ENCODE measurements around the gene COL16A1.

The COL16A1 gene

DNA sequence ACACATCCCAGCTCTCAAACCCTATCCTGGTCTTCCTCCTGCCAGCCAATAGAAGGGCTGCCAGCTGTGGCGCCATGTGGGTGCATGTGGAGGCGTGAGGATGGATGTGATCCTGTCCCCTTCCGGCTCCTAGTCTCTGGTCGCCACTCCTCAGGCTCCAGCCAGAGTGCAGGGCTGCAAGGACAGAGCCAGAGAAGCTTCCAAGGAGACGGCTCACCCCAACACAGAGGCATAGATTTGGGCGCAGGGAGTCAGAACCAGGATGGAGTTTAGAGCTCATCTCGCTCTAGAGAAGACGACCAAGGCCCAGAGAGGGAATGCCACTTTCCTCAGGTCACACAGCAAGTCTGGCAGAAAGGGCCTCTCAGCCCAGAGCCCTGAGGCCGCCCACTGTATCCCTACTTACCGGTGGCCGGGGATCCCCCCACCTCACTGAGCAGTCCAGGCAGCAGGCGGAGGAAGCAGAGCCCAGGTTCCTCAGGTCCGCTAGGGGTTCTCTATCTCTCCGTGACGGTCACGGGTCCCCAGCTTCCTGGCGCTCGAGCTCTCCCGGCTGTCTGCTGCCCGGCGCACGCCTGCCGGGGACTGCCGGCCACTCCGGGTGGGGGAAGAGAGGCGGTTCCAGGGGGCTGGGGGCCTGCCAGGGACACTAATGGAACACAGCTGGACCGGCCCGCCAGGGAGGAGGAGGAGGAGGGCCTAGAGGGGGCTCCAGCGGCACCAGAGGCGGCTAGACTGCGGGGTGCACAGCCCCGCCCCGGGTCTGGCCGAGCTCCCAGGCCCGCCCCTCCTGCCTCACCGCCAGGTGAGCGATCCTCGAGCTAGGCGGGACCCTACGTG lies at the start of gene COL16A1:
Gene COL16A1, minus strand, starts transcription at position 587 of the 840 bp plus-strand sequence. CDS start 1,824 bp downstream, outside the sequence.
- DNase-seq (ENCODE audit: low read depth in 3 of 3), result no peak

DNA sequence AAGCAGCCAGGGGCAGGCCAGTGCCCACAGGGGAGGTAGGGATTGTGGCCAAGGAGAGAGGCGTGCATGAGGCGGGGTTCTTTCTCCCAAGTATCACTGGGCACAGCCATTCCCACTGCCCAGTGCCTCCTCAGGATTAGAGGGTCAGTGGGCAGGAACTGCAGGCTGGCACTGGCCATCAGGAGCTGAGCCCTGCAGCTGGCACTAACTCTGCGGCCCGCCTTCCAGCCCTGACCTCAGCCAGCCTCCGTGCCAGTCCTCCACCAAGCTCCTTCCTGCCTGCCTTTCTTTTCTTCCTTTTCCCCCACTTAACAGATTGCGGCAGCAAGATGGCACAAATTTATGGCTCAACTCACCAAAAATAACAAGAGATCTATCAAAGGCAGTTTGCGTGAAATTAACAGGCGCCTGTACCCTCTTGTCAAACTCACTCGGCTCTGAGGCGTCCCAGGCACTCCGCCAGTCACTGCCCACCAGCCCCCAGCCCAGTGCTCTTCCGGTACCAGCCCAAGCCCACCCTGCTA lies 49.2 kb upstream of the COL16A1 start:
- DNase-seq (ENCODE audit: low read depth in 3 of 3), result no peak

DNA sequence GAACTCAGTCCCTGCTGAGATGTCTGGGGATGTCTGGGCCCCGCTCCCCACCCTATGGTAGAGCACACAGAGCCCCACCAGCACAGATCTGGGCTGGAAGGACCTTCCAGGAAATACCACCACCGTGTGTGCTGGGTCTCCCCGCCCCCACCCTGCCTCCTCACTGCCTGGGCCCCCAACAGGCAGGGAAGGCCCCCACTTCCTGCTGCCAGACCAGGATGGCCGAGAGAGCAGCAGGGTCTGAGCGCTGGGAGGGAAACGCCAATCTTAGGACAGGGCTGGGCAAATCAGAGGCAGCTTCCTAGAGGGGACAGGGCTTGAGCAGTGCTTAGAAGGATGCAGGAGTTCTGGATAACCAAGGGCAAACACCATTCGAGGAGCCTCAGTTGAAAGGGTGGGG lies 48.4 kb upstream of the COL16A1 start:
- DNase-seq (ENCODE audit: low read depth in 3 of 3), result no peak

DNA sequence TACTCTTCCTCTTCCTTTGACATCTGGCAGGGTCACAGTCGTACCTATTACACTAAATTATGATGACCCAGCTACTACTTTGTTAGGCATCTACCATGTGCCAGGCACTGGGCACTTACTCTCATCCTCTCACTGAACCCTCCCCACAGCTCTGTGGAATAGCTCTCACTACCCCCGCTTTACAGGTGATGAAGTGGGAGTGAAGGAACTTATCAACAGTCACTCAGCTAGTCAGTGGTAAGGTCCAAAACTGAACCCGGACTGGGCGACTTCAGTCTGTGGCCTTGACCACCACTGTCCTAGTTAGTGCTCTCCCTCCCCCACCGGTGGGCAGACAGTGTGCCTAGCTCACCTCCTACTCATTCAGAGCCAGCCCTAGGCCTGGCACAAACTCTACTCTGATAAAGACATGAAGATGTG lies 48.0 kb upstream of the COL16A1 start:
- no peak for DNase-seq (ENCODE audit: low read depth in 3 of 3)

DNA sequence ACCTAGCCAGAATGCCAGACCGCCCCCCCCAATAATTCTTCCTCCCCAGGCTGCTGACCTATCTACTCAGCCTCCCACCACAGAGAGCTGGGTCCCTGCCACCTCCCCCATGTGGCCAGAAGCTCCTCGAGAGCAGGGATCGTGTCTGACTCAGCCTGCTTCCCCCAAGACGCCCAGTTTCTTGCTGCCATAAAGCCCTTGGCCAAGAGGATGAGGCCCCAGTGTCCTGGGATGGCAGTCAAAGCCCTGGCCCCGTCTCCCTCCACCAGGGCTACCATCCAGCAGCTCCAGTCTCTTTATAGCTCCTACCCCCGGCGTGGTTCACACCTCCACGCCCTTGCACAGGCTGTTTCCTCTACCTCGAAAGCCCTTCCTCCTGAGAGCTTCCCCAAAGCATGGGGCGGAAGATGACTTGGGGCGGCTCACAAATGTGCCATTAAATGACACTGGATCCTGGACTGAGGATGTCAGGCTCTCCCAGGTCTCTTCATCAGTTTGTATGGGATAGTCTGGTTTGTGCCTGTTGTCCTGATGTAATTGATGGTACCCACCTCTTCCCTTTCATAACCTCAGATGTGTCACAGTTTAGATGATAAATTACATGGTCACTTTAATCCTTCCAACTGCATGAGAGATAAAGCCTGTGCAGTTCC lies 47.2 kb upstream of the COL16A1 start:
- DNase-seq (ENCODE audit: low read depth in 3 of 3), result no peak

DNA sequence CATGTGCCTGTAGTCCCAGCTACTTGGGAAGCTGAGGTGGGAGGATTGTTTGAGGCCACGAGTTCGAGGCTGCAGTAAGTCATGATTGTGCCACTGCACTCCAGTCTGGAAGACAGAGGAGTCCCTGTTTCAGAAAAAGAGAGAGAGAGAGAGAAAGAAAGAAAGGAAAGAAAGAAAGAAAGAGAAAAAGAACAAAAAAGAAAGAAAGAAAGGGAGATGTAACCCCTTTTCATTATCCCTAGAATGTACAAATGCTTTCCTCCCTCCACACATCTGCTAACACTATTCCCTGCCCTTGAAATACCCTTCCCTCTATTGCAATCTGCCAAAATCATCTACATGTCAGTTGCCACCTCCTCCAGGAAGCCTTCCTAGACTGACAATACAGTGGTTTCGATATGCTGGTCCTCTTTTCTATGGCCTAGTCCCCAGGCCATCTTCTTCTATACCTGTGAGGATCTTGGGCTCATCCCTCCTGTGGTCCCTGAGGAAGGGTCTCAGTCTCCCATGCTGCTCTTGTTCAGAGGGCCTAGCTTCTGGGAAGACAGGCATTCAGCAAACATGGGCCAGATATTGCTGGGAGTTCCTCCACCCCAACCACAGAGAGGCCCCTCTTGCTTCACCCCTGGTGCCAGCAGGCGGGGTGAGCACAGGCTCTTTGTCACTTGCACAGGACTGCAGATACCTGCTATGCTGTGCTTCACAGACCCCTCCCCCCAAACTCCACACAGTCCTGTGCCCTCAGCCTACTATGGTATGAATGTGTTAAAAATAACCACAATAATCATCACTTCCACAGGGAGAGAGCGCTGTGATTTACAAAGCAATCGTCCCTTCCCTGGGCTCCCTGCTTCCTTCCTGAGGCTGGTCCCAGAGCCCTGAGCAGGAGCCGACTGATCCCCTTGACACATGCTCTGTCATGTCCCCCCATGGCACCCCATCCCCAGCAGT lies 46.2 kb upstream of the COL16A1 start:
- DNase-seq (ENCODE audit: low read depth in 3 of 3), result no peak

DNA sequence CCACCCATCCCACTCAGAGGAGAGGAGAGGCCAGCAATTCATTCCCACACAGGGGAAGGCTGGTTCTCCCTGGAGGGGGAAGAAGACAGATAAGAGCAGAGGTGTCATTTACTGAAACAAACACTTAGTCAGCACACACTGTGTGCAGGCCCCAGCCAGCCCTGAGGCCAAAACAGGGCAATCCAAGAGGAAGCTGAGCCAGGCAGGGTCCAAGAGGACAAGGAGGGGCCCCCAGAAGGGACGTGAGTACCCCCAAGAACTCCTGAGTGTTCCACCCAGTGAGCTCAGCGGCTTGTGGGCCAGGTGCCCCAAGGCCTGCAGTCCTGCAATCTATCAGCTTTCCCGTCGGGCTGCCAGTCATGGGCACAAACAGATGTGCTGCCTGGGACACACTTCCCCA lies 44.5 kb upstream of the COL16A1 start:
- no peak for DNase-seq (ENCODE audit: low read depth in 3 of 3)

DNA sequence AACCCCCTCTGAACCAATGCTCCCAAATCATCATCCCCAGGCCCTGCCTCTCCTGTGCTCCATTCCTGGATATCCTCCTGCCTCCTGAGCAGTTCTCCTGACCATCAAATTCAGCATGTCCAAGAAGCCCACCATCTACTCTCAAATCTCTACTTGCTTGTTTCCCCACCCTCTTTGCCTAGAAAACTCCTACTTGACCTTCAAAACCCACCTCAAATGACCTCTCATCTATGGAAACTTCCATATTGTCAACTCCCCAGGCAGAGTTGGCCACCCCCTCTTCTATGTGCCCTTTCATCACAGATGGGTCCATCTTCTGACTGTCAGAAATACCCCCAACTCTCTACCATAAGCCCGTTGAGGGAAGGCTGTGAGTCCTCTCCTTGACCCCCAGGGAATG lies 43.5 kb upstream of the COL16A1 start:
- DNase-seq (ENCODE audit: low read depth in 3 of 3), result no peak

DNA sequence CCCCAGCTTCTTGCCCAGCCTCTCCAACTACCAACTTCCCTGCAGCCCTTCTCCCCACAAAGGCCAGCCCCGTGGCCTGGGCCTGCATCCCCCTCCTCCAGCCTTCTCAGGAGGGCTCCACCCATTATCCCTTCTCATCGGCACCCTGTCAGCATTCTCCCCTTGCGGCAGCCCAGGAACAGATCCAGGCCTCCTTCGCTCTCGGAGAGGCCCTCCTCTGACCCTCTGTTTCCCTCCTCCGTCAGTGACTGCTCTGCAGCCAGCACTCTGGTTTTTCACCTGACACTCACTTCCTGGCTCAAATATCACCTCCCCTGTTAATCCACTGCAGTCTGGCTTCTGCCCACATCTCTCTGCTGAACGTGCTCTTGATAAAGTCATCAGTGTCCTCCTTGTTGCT lies 42.9 kb upstream of the COL16A1 start:
- DNase-seq (ENCODE audit: low read depth in 3 of 3), result no peak

DNA sequence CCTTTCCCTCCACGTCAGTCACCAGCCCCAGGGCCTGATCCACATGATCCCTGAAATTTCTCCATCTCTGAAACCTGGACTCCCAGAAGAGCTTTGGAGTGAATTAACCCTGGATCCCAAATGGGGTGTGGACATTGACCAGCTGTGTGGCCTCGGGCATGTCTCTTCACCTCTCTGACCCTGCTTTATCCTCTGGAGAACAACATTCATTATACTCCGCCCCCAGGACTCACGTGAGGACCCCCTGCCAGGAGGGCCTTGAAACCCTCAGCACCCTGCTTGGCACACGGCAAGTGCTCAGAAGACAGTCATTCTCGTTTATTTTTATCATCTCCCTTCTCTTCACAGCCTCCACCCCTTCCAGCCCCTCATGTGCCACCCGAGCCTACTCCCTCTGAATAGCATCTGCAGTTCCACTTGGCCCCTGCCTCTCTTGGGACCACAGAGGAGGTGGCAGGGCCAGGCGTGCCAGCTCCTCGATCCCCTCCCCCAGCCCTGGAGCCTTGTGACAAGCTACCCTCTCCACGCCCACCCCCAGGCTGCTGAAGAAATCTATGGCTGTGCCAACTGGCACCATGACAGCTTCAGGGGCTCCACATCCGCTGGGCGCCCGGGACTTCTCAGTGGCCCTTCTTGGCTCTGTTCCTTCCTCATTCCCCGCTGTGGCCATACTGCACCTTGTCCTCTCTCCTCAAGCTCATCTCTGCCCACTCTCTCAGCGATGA lies 42.3 kb upstream of the COL16A1 start:
- no peak for DNase-seq (ENCODE audit: low read depth in 3 of 3)

DNA sequence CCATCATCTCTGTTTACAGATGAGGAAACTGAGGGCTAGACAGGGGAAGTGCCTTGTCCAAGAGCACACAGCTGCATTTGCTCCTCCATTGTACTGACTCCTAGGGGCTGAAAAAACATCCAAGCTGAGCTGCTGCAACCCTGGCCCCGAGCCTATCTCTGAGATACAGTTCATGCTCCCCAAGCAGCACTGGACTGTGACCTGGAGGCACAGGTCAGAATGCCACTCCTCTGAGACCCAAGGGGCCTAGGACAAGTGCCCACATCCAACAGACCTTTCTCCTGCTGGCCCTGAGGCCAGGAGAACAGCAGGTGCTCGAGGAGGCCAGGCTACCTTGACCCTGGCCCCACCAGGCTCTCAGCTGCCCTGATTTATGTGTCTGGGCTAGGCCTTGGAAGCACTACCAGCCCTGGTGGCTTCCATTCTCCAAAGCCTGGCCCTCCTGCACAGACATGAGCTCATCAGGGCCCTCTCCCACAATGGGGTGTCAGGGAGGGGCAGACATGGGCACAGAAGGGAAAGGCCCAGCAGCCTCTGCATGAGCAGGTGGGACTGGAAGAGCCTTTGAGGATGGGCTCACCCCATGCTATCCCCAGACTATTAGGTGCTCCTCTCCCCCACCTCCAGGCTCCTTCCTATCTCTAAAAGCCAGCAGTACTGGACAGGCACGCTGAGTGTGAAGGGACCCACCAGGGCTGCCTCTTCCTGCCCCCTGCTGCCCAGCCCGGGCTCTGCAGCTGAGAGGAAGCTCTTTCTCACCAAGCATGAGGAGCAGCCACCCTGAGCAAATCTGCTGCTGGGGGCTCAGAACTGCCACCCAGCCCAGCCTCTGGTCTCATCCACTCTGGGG lies 41.5 kb upstream of the COL16A1 start:
- DNase-seq (ENCODE audit: low read depth in 3 of 3), result peak in 2 of 3 experiments; percentile 25 to 56

DNA sequence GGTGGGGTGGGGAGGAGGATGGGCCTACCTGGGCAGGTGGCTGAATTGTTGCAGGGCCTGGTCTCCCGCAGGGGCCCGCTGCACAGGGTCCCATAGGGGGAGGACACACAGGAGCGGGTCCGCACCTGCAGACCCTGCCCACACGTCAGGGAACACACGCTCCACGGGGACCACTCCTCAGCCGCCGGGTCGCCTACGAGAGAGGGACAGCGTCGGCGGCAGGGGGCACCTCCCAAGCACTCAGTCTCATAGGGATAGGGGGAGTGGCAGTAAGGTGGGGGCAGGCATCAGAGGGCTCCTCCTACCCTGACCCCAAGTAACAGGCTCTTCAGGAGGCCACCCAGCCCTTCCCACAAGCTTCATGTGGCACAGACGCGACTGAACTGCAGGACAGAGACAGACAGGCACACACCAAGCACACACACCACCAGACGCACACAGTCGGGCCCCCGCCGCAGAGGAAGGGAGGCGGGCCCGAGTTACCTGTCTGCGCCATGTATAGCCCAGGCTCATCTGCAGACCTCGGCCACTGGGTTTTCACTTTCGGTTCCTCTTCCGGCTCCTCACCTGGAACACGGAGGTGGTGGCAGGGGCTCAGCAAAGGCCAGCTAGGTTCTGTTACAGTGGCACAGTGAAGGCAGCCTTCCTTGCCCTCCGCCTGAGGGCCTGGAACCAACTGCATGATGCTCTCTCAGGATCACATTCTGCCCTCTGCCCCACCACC lies 40.5 kb upstream of the COL16A1 start:
- DNase-seq (ENCODE audit: low read depth in 3 of 3), result no peak

DNA sequence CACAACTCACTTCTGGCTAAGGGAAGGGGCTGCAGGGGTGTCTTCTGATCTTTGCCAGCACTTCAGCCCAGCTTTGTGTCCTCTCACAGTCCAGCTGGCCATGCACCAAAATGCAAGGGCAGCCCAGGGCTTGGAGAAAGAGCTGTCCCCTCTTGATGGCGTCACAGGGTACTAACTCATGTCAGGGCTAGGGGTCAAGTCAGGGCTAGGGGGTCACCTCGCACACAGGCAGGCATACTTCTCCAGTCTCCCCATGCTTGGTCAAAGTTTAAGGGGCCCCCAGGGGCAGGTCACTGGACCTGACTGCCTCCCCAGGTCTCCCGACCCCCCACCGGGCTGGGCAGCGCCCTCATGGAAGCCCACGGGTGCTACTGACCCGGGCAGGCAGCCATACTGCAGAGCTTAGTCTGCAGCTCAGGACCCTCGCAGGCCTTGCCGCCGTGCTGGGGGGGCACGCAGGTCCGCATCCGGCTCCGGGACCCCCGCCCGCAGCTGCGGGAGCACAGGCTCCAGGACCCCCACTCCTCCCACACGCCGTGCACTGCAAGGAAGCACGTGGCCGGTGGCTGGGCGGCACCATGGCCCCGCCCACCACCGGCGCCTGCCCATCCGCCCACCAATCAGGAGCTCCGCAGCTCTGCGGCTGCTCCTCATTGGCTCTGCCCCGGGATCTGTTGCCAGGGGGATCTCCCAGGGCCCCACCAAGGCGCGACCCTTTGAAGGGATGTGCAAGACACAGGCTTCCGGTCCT lies 38.8 kb upstream of the COL16A1 start:
- DNase-seq (ENCODE audit: low read depth in 3 of 3), result no peak

DNA sequence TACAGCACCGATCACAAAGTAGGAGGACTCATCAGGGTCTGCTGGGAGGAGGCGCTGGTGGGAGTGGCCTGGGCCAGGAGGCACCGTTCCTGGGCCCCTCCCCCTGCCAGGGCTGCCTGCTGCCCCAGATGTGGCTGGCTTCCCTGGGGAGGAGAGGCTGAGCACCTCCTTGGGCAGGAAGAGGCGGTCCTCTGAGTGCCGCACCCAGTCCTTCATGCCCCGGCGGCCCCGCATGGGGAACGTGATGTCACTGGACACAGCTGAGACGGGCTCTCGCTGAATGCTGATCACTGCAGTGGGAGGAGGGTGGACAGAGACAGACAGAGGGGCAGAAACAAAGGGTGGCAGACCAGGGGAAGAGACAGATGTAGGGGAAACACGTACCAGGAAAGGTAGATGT lies 35.5 kb upstream of the COL16A1 start:
- peak in 1 of 3 experiments; percentile 59 for DNase-seq (ENCODE audit: low read depth in 3 of 3)

DNA sequence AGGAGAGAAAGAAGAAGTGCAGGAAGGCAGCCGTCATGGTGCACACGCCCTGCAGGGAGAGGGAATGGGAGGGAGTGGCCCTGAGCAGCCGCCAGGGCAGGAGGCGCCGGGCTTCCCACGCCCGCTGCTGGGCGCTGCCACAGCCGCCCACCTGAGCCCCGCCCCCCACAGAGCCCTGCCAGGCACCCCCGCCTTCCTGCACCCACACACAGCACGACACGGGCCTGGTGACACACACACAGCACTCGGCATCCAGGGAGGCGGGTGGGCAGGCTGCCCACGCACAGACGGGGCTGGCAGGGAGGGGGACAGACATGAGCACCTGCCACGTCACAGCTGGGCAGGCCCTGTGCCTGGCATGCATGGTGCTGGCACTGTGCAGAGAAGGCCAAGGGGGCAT lies 32.9 kb upstream of the COL16A1 start:
- peak in 1 of 3 experiments; percentile 10 for DNase-seq (ENCODE audit: low read depth in 3 of 3)

DNA sequence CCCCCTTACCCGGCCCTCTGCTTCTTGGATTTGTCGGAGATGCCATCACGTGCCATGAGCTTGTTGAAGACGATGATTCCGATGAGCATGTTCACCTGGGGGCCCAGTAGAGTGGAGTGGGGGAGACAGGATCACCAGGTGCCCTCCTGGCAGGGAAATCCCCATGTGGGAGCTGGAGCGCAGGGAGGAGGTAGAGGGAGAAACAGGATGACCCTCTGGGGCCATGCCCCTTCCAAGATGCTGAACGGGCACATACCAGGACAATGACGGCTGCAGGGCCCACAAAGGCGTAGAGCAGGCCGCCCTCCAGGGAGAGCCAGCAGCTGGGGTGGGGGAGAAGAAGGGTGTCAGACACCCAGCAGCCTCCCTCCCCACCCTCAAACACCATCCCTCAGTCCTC lies 31.8 kb upstream of the COL16A1 start:
- DNase-seq (ENCODE audit: low read depth in 3 of 3), result no peak

DNA sequence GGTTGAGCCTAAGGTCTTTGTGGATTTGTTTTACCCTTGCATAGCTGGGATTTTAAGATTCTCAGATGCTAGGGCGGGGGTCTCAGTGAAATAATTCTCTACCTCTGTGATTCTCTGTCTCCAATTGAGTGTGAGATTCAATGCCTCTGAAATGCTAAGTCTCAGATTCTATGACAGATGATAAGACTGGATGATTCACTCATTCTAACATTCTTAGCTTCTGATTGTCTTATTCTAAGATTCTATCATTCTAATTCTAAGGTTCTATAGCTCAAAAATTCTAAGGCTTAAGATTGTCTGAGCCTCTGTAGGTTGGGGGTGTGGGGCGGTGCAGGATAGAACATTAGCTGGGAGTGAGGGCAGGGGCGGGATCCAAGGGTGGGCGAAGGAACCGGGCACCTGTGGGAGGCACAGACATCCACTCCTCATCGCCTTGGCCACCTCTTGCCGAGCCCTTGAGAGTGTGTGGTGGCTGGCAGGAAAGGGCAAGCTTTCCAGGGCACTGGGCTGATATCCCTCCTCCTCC lies 30.8 kb upstream of the COL16A1 start:
- no peak for DNase-seq (ENCODE audit: low read depth in 3 of 3)

DNA sequence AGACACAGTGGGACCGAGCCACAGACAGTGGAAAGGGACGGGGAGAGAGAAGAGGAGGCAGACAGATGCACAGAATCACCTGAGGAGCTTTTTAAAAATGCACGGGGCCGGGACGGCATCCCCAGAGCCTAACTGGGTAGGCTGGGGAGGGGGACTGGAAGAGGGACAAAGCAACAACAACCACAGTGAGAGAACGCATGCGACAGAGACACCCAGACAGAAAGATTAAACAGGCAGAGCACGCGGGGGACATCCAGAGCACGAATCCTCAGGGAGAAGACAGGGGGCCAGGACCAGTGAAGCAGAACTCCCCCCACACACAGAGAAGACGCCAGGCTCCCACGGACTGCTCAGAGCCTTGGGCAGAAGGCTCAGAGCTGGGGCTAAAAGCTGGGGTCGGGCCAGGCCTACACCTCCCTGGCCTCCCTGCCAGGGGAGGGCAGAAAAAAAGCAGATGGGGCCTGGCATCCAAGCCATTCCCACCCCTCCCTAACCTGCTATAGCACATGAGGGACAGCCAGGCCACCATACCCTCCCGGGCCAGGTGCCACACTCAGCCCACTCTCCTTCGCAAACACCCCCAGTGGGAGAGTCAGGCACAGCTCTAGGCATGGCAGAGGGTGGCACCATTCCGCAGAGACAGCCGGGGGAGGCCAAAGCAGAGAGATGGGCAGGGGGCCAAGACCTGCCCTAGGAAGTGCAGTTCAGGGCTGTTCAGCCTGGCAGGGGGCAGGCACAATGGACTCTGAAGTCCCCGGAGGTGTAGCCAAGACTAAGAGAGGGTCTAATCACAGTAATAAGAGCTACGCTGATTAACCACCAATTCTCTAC lies 29.8 kb upstream of the COL16A1 start:
- DNase-seq (ENCODE audit: low read depth in 3 of 3), result no peak
